Parathyroid adenoma (tissue), 2 donors: ENCODE measurements around the gene SCN1B.

Experiments used
- H2AFZ ChIP-seq: fragments of 300-600 bp; sonication (generic); one replicate; pipeline ENCODE4 v1.7.0; 2017; ENCODE audit warnings: antibody characterized with exemption, mild to moderate bottlenecking
- H3K27ac ChIP-seq: fragments of 300-600 bp; sonication (generic); one replicate; pipeline ENCODE4 v1.7.0; 2017
- H3K27me3 ChIP-seq: fragments of 300-600 bp; sonication (generic); one replicate; pipeline ENCODE4 v1.7.0; 2017; ENCODE audit warnings: low read length; ENCODE audit not compliant: control insufficient read depth, insufficient read depth
- H3K36me3 ChIP-seq: fragments of 300-600 bp; sonication (generic); one replicate; pipeline ENCODE4 v1.7.0; 2017; ENCODE audit warnings: low read length; ENCODE audit not compliant: control insufficient read depth, insufficient read depth
- H3K4me1 ChIP-seq: fragments of 300-600 bp; sonication (generic); one replicate; pipeline ENCODE4 v1.7.0; 2017; ENCODE audit warnings: control low read depth
- H3K4me2 ChIP-seq: fragments of 300-600 bp; sonication (generic); one replicate; pipeline ENCODE4 v1.7.0; 2017; ENCODE audit warnings: low read length
- H3K4me3 ChIP-seq: fragments of 300-600 bp; sonication (generic); one replicate; pipeline ENCODE4 v1.7.0; 2017; ENCODE audit warnings: low read depth, low read length
- H3K79me2 ChIP-seq: fragments of 300-600 bp; sonication (generic); one replicate; pipeline ENCODE4 v1.7.0; 2017; ENCODE audit warnings: control low read depth
- H3K9ac ChIP-seq: fragments of 300-600 bp; sonication (generic); one replicate; pipeline ENCODE4 v1.7.0; 2017; ENCODE audit warnings: mild to moderate bottlenecking
- H3K9me3 ChIP-seq: fragments of 300-600 bp; sonication (generic); one replicate; pipeline ENCODE4 v1.7.0; 2017; ENCODE audit warnings: low read length; ENCODE audit not compliant: control insufficient read depth
- TF ChIP-seq, protein P1 (sequence below): fragments of 300-600 bp; sonication (generic); IDR thresholded peaks from one replicate; pipeline ENCODE4 v1.7.0; 2017; ENCODE audit warnings: antibody characterized with exemption, mild to moderate bottlenecking
- donor health status: primary hyperparathyroidism.

SCN1B gene

DNA sequence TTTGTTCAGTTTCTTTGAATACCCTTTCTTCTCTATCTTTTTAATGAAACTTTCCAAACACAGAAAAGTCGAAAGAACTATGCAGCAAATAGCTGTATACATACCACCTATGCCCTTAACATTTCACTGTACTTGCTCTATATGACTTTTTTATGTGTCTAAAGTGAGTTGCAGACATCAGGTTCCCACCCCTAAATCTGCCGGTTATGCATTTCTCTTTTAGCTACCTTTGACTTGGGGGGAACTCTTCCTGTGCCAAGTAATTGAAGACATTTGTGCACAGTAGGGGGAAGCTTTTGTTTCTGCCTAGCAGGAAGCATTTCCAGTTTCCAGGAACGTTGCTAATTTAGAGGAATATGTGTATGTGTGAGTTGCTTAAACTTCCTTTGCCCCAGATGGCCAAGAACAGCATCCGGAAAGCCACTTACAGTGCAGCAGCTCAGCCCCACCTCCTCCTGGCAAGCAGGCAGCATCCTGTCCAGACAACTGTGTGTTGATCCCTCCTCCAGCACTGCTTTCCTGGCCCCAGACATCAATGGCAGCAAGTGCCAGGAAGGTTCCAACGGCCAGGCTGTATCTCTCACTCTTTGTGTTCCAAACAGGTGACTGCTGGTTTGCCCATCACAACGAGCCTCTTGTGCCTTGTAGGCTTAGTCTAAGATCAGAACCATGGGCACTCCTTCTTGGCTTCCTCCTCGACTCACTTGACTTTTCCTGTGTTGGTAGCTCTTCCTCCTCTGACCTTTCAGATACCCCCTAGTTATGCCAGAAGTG lies 44.8 kb upstream of the SCN1B start:
- Histone ChIP-seq H3K27ac (peak overlapping the region; percentile 37), H3K4me2 (no peak overlapping the region), H3K27me3 (no peaks in the 10 kb centered on the region), H3K79me2 (no peaks in the 10 kb centered on the region), H3K9ac (no peak overlapping the region), H3K36me3 (no peaks in the 10 kb centered on the region), H2AFZ (no peak overlapping the region), H3K9me3 (no peaks in the 10 kb centered on the region), H3K4me3 (no peak overlapping the region), H3K4me1 (no peaks in the 10 kb centered on the region)
- TF ChIP-seq, protein P1, sequence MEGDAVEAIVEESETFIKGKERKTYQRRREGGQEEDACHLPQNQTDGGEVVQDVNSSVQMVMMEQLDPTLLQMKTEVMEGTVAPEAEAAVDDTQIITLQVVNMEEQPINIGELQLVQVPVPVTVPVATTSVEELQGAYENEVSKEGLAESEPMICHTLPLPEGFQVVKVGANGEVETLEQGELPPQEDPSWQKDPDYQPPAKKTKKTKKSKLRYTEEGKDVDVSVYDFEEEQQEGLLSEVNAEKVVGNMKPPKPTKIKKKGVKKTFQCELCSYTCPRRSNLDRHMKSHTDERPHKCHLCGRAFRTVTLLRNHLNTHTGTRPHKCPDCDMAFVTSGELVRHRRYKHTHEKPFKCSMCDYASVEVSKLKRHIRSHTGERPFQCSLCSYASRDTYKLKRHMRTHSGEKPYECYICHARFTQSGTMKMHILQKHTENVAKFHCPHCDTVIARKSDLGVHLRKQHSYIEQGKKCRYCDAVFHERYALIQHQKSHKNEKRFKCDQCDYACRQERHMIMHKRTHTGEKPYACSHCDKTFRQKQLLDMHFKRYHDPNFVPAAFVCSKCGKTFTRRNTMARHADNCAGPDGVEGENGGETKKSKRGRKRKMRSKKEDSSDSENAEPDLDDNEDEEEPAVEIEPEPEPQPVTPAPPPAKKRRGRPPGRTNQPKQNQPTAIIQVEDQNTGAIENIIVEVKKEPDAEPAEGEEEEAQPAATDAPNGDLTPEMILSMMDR = no peak

DNA sequence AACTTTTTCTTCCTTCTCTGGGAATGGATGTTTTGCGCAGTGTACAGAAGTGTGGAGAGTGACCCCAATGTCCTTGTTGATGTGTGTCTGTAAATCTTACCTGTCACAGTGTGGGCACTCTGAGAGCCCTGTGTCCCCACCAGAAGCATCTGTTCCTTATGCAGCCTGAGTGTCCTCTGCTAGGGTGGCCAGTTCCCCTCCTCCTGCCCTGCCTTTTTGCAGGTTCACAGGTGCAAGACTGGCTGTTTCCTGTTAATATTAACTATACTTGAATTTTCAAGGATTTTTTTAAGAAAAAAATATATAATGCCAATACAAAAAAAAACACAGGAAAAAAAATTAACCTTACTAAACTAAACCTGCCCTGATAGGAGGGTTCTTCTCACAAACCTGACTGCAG lies 42.2 kb upstream of the SCN1B start:
- H3K27ac ChIP-seq = no peak overlapping the region
- no peaks in the 10 kb centered on the region for H3K79me2 ChIP-seq
- TF ChIP-seq, protein P1 = no peak
- H3K4me1 ChIP-seq = no peaks in the 10 kb centered on the region
- no peak overlapping the region for H3K4me3 ChIP-seq
- H3K4me2 ChIP-seq = no peak overlapping the region
- H3K9ac ChIP-seq = no peak overlapping the region
- H3K27me3 ChIP-seq = no peaks in the 10 kb centered on the region
- no peak overlapping the region for H2AFZ ChIP-seq
- no peaks in the 10 kb centered on the region for H3K9me3 ChIP-seq
- no peaks in the 10 kb centered on the region for H3K36me3 ChIP-seq

- H3K27ac ChIP-seq = no peak overlapping the region
- no peaks in the 10 kb centered on the region for H3K9me3 ChIP-seq
- no peak overlapping the region for H3K9ac ChIP-seq
- H3K79me2 ChIP-seq = no peaks in the 10 kb centered on the region
- TF ChIP-seq, protein P1 = no peak
- no peak overlapping the region for H3K4me2 ChIP-seq
- H3K27me3 ChIP-seq = no peaks in the 10 kb centered on the region
- H2AFZ ChIP-seq = no peak overlapping the region
- H3K4me3 ChIP-seq = no peak overlapping the region
- H3K4me1 ChIP-seq = no peaks in the 10 kb centered on the region
- no peaks in the 10 kb centered on the region for H3K36me3 ChIP-seq
These were observed 41.0 kb upstream of the SCN1B start for GRCh38 chr19:34989298-34989697.

GRCh38 chr19:34990578-34991192 lies 39.6 kb upstream of the SCN1B start:
- Histone ChIP-seq H3K79me2 (no peaks in the 10 kb centered on the region), H3K27me3 (no peaks in the 10 kb centered on the region), H3K4me1 (no peaks in the 10 kb centered on the region), H3K36me3 (no peaks in the 10 kb centered on the region), H3K27ac (no peak overlapping the region), H3K9me3 (no peaks in the 10 kb centered on the region), H3K4me2 (no peak overlapping the region), H3K9ac (no peak overlapping the region), H3K4me3 (no peak overlapping the region), H2AFZ (no peak overlapping the region)
- TF ChIP-seq, protein P1 = no peak
